MM.1S (cell line): Measurements from ENCODE around the gene WDR4.
"Not testable (repeated sequence)": the region's sequence is repeated elsewhere in the genome, so short reads cannot be mapped to it uniquely, and the experiment has no call there.

Experiments
- EZH2 ChIP-seq: fragments of 300-600 bp; sonication (generic); optimal IDR thresholded peaks from 2 replicates; pipeline ENCODE3; 2017; ENCODE audit warnings: low read depth, mild to moderate bottlenecking, antibody characterized with exemption, low read length, mixed read lengths
- TF ChIP-seq, protein P1 (sequence below): fragments of 300-600 bp; sonication (generic); IDR thresholded peaks from 2 replicates; pipeline ENCODE4 v1.5.1; 2016; ENCODE audit warnings: antibody characterized with exemption, low read length, mixed read lengths

GRCh38 chr21:42841916-42842655 lies 37.3 kb downstream of the WDR4 start:
- TF ChIP-seq, protein P1, sequence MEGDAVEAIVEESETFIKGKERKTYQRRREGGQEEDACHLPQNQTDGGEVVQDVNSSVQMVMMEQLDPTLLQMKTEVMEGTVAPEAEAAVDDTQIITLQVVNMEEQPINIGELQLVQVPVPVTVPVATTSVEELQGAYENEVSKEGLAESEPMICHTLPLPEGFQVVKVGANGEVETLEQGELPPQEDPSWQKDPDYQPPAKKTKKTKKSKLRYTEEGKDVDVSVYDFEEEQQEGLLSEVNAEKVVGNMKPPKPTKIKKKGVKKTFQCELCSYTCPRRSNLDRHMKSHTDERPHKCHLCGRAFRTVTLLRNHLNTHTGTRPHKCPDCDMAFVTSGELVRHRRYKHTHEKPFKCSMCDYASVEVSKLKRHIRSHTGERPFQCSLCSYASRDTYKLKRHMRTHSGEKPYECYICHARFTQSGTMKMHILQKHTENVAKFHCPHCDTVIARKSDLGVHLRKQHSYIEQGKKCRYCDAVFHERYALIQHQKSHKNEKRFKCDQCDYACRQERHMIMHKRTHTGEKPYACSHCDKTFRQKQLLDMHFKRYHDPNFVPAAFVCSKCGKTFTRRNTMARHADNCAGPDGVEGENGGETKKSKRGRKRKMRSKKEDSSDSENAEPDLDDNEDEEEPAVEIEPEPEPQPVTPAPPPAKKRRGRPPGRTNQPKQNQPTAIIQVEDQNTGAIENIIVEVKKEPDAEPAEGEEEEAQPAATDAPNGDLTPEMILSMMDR, result not testable (repeated sequence)
- not testable (repeated sequence) for TF ChIP-seq EZH2
